Stimulated activated CD8-positive, alpha-beta memory T cell treated with anti-CD3 and anti-CD28 coated beads, Interleukin-12 subunit alpha, Interleukin-12 subunit beta, amount 100 ng/mL, for 4 hours (primary cell): ENCODE measurements around the gene LRP8.

Experiments
- DNase-seq: peaks from one replicate; pipeline ENCODE4 v3.0.0-alpha.2; 2020; ENCODE audit warnings: low read depth

LRP8 gene

DNA sequence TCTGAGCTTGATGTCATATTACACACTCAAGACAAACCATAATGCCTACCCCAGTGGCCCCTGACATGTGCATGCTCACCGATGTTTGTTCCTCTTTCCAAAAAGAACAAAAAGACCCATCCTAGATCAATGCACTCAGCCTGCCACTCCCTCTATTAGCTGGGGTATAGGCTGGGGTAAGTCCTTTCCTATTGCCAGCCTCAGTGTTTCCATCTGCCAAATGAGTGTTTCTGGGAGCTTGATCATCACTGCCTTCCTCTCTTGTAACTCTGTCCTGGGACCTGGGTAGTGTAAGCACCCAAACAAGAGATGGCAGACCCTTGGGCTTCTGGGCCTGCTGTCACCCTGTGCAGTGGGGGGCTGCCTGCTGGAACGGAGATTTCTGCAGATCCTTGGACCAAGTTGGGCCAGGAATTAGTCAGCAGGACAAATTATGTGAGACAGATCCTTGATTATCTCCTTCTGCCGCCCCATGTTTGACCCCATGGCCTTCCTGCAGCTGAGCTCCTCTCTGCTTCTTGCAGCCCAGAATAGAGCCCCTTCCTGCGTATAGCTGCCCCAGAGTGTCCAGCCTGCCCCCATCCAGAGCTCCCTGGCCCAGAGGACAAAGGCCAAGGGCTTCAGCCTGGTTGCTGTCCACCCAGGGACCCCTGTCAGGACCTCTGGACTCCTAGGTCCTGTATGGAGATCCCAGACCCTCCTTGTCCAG is 31.5 kb upstream of the LRP8 start:
- no peak for DNase-seq

DNA sequence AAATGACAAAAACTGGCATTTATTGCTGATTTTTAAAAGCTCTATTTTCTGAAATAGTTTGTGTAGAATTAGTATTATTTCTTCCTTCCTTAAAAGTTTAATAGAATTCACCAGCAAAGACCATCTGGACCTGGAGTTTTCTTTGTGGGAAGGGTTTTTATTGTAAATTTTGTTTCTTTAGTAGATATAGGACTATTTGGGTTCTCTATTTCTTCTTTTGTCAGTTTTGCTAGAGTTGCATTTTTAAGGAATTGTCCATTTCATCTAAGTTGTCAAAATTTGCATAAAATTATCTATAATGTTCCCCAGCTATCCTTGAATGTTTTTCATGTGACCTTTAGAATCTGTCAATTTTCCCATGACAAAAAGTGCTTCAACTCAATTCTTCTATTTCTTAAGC is 28.8 kb upstream of the LRP8 start:
- DNase-seq = no peak

DNA sequence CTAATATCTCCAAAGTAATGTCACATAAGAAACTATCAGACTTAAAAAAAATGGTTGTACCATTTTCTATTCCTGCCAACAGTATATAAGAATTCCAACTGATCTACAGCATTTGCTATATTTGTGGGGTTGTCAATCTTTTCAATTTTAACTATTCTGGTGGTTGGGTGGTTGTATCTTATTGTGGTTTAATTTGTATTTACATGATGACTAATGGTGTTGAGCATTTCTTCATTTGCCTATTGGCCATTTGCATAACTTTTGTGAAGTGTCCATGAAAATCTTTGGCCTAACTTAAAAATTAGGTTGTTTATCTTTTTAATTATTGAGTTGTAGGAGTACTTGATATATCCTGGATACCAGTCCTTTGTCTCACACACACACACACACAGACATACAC is 26.2 kb upstream of the LRP8 start:
- DNase-seq = no peak

DNA sequence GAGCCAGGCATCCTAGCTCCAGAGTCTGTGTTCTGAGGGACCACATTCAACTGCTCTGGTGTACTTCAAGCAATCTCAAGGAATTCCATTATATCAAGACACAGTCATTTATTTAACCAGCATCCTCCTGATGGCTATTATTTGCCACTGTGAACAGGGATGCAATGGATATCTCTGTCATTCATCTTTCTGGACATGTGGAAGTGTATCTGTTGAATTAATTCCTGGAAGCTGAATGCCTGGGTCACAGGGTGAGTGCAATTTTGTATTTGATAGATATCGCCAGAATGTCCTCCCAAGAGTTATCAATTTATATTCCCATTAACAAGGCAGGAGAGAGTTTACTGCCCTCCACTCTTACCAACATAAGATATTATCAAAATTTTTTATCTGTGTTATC is 24.7 kb upstream of the LRP8 start:
- no peak for DNase-seq

DNA sequence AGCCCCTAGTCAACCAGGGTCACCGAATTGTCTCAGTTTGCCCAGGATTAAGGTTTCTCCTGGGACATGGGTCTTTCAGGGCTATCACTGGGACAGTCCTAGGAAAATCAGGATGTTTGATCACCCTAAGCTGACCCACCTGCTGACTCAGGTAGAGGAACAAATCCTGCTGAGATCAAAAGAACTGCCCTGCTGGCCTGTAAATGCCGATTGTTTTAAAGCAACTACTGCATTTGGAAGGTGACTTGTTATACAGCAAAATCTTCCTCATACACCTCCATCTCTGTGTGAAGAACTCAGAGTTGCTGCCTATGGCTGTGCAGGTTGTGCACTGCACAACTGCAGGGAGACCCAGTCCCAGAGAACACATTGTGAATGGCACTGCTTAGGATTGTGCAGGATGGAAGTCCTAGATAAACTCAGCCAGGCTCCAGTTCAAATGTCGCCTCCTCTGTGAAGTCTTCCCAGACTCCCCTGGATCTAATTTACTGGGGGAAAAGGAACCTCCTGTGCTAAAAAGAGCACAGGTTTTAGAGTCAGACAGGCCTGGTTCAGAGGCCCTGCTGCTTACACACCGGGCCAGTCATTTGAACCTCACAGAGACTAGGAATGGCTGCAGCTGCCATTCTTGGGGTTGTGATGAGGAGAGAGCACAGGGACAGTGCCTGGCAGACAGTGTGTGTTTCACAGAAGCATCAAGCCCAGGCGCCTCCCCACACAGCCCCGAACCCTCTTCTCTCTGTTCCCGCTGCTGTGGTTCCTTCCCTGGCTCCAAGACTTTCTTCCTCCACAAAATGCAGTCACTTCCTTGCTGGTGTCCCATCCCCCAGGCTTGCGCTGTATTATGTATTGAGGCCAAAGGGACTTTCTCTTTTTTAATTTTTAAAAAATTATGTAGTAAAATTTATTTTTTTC is 23.2 kb upstream of the LRP8 start:
- DNase-seq = no peak

DNA sequence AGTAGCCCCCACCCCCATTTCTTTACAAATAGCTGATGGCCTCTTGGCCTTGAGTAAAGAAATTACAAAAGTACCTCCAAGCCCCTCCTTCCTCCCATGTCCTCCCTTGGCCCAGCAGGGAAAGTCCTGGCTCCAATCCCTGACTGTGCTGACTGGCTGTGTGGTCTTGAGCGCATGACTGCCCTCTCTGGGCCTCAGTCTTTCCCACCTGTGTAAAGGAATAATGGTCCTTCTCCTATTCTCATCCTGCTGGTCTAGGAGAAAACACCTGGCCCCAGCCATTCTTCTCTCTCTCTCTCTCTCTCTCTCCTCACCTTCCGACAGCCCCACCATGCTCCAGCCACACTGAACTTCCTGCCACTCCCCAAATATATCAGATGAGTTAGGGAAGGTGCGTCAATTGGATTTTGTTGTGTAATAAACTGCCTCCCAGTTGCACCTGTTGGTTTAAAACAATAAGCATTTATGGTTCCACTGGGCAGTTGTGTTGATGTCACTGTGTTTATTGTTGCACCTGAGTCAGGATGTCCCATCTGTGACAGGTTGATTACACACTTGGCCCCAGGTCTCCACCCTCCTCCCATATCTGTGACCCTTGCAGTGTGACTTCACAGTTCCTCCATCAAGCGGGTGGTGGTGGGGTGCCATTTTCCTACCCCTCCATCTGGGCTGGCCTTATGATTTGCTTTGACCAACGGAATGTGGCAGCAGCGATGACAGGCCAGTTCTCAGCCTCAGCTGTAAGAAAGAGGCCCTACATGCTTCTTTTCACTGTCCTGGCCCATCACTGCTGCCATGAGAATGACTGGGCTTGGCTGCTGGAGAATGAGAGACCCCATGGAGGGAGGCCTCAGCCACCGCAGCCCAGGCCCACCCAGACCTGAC is 22.3 kb upstream of the LRP8 start:
- DNase-seq = no peak

DNA sequence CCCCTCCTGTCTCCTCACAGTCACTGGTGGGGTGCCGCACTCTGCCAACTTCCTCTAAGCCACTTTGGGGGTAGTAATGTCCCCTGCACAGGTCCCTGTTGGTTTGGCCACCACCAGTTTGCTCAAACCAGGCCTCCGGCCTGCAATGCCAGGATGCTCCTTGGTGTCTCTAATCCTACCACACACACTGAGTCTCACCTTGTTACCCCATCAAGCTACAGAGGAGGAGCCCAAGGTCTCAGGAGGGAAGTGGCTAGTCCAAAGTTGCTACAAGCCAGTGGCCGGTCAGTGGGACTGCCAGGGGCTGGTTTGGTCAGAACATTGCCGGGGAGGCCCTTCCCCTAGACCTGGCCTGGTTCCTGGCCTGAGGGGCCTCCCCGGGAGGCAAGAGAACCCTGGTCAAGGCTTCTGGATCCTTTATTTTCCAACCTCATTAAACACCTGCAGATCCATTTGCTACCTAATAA is 21.5 kb upstream of the LRP8 start:
- no peak for DNase-seq

DNA sequence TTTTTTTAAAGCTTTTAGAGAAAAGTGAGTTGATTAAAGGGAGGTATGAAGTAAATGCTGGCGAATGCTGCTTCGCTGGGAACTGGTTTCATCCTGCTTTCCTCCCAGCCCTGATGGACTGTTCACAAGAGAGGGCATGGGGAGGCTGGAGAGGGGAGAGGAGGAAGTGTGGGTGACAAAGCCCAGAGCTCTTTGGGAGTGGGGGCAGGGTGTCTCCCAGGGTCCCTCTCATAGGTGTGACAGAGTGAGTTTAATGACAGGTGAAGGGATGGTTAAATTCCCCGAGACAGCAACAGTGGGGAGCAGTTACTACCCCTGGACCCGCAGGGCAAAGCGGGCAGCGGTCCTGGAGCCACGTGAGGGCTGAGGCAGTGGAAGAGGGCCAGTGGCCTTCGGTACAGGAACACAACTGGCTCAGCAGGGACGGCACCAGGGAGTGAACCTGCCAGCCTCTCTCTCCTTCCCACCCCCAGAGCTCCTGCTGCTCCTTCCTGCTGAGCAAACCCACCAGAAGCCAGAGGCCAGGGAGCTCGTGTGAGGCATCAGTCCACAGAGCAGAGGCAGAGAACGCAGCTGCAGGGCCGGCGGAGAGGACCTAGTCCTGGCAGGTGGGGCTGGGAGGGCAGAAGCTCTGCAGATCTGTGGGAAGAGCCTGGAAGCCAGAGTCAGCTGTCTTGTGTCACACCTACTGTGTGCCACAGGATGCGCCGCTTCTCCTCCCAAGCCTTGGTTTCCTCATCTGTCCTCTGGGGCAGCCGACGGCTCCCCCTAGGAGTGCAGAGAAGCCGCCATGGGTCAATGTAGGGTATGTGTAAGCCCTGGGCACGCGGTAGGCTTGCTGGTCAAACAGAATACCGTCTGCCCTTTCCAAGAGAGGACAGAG is 20.9 kb upstream of the LRP8 start:
- no peak for DNase-seq

DNA sequence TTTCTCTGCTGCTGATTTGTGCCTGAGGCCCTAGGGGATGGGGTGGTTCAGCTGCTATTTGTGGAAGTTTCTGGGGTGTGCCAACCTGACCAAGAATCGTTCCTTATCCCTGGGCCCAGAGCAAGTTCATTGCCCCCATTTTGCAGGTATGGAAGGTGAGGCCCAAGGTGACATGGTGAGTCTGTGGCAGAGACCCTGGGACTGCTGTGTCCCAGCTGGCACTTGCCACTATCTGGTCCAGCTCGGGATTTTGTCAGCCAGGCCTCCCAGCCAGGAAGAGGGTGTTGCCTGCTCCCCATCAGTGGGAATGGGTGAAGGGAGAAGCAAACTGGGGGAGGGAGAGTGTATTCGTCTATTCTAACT is 18.9 kb upstream of the LRP8 start:
- DNase-seq = no peak

DNA sequence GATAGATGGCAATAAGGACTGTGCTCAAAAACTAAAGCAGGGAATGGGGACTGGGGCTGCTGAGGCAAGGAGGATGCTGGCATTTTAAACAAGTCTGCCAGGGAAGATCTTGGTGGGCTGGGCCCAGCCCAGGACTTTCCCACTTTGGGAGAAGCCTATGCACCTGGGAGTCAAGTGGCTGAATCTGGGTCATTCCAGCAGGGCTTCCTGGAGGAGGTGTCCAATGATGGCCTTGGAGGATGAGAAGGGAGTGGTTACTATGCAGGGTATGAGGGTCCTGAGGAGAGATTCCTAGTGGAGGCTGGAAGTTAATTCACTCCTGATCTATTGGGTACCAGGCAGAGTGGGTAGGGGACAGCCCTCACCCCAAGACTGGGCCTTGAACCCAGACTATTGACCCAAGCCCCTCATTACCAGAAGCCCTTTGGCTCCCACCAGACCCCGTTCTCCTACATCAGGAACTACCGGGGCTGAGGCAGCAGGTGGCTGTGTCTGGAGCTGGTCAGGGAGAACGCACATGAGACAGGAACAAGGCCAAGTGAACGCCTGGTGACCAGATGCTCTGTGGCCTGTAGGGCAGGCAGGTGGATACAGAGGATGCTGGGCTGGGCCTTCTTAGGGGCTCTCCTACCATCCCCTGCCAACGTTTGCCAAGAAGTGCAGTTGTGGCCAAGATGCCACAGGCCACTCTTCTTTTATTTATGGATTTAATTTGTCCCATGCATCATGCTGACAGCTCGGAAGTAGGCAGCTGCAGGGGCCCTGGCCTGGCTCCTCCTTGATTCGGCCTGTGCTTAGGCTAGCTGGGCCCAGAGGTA is 18.3 kb upstream of the LRP8 start:
- no peak for DNase-seq

DNA sequence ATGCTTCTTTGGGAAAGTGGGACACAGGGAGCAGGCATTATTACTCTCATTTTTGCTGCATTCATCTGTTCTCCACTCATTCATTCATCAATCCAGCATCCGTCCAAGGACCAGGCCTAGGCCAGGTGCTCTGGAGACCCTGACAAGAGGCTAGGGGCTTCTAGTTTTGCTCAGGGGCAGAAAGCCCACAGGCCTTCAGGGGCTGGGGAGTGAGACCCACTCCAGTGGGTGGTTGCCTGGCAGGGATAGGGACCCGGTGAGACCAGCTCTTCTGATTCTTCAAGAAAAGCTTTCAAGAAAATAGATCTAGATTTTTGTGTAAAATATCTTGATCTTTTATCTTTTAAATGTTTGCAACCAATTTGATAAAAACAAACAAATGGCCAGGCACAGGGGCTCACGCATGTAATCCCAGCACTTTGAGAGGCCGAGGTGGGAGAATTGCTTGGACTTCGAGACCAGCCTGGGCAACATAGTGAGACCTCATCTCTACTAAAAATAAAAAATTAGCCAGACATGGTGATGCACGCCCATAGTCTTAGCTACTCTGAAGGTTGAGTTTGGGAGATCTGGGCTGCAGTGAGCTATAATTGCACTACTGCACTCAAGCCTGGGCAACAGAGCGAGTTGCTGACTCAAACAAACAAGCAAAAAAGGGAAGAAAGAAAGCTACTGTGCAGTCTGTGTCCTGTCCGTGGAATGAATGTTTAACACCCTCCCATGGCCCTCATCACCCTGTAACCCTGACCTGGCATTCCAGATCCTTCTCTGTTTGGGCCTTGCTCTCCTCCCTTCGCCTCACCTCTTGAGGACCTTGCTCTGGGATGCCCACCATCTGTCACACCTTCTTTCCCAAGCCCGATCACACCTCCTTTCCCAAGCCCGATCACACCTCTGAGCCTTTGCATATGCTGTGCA is 17.3 kb upstream of the LRP8 start:
- DNase-seq = no peak

DNA sequence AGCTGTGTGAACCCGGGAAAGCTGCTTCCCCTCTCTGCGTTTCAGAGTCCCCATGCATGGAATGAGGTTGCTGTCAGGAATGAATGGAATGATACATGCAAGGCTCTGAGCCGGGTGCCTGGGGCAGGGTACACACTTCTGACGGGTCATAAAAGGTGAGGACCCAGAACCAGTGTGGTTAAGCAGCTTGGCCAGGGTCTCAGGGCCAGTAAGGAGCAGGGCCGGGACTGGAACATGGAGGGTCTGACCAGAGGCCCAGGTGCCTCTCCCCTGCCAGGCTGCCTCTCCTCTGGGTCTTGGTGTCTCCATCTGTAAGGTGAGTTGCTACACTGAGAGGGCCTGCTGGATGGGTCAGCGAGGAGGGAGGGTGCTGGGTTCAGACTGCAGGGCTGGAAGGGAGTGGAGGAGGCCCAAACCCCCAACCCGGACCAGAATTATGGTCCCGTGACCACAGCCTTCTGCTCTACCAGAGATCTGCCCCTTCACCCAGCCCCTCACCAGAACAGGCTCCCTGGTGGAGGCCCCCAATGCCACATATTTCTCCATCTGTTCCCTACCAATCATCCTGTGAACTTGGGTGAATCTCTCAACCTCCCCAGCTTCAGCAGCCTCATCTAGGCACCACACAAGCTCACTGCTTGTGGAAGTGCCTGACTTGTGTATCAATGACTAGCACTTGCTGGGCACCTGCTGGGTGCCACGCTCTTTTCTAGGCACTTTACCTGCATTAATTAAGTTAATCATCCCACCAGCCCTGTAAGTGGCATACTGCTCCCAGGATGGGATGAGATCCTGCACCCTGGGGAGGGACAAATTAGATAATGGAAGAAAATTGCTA is 16.2 kb upstream of the LRP8 start:
- no peak for DNase-seq

DNA sequence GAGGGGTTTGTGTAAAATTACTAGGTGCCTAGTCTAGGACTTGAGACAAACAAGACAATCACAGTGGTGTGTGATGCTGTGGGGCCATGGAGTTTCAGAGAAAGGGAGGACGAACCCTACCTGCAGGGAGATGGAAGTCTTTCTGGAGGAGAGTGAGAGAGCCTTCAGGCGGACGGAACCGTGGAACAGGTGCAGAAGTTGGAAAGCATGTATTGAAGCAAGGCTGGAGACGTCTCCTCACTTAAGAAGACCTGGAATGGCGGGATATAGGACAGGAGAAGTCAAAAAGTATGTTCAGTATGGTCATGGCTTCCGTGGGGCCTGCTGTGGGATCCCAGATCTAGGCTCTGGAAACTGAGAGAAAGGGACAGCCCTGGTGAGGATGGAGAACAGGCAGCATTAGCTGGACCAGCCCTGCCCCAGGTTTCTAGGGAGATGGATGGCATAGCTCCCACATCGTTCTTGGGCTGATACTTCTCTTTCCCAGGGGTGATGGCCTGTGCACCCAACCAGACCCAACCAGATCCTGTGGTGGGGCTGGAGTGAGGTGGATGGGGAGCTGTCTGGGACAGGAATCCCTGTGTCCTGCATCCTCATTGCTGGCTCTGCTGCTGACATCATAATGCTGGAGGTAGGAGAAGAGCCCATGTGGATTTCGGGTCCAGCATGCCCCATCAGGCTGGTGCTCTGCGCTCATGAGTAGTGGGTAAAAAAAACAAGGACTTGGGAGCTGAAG is 15.0 kb upstream of the LRP8 start:
- DNase-seq = no peak

DNA sequence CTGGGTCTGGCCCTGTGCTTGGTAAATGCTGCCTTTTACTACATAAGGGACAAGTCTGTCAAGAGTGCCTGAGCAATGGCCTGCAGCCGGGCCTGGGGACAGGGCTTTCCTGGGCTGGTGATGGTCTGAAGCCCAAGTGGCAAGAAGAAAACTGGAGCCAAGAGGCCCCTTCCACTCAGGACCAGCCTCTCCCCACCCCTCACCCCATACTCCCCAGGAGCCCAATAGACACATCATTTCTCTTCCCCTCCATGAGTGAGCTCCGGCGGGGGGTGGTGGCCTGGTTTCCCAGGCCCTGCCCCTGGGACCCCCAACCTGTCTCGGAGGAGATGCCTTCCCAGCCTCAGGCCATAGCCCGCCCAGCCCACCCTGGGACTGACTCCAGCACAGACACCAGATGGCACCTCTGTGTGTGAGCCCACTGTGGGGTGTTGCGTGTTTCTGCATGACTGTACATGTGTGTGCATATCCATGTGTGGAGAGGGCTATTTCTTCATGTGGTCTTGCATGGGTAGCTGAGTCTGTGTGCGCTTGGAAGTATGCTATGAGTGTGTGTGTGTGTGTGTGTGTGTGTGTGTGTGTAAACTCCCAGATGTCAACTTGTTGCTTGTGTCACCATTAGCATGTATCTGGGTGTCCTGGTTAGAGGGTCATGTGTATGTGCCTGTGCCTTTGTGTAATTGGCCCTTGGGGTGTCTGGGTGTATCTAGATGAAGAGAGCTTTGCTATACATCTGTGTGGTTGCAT is 14.3 kb upstream of the LRP8 start:
- no peak for DNase-seq

DNA sequence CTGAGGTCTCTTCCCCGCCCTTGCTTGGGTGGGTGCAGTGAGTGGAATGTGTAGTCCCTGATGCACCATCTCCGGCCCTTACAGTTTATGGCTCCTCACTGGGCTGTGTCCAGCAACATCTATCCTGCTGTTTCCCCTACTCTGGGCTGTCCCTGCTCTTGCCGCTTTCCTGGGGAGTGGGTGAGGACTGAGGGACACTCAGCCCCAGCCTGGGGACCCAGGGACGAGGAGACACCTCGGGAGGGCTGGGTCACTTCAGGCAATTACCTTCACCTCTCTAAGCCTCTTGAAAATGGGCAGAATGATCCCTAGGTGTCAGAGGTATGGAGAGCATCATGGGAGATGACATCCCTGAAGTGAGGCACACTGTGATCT is 13.6 kb upstream of the LRP8 start:
- DNase-seq = no peak

DNA sequence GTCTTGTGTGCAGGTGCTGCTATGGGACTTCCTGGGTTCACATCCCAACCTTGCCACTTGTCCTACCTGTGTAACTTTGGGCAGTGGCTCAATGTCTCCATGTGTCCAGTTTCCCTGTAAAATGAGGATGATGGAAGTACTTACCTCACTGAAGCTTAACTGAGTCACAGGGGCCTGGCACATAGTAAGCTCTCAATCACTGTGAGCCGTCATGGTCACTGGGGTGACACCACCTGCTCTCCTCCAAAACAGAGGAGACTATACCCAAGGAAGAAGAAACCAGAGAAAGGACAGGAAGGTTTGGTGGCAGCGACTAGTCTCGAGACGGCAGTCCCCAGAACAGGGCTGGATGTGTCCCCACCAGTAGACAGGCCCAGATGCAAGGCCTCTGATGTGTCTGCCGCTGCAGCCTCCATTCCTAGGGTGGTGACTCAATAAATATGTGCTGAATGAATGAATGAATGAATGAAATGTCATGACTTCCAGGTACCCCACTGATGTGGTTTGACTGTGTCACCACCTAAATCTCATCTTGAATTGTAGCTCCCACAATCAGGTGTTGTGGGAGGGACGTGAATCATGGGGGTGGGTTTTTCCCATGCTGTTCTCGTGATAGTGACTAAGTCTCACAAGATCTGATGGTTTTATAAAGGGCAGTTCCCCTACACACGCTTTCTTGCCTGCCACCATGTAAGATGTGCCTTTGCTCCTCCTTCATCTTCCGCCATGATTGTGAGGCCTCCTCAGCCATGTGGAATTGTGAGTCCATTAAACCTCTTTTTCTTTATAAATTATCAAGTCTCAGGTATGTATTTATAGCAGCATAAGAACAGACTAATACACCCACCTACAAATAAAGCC is 13.0 kb upstream of the LRP8 start:
- no peak for DNase-seq
